ENCODE results near the gene IGFBP5.

IGFBP5 gene

DNA sequence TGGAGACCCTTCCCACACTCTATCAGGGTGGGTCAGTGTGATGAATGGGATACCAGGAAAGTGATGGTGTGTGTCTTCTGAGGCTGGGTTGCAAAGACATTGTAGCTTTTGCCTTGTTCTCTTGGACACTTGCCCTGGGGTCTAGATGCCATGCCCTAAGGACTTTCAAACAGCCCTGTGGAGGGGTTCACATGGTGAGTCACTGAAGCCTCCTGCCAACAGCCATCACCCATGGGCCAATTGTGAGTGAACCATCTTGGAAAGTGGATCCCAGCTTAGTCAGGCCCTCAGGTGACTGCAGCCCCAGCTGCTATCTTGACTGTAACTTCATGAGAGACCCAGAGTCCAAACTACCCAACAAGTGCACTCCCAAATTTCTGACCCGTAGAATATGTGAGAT, 25.8 kb upstream of the IGFBP5 start:
- Histone ChIP-seq H4K20me1 (ENCODE audit: low read depth, low read length) (no peaks in the 10 kb centered on the region), H3K9me2 (replicated peaks; ENCODE audit: insufficient read depth, low read length) (no peaks in the 10 kb centered on the region), H3K27me3 (ENCODE audit: low read length) (no peaks in the 10 kb centered on the region), H3K4me2 (ENCODE audit: low read depth, low read length, poor library complexity, severe bottlenecking) (no peak overlapping the region), H2AFZ (ENCODE audit: low read depth, low read length, severe bottlenecking) (no peak overlapping the region), H3K9me3 (ENCODE audit: insufficient read depth, low read length) (no peaks in the 10 kb centered on the region), H3K79me2 (ENCODE audit: insufficient read depth, low read length) (no peaks in the 10 kb centered on the region), H3K9ac (ENCODE audit: low read length) (no peak overlapping the region), H3K4me3 (ENCODE audit: insufficient read depth, low read length, poor library complexity, severe bottlenecking) (no peak overlapping the region), H3K27ac (ENCODE audit: low read depth, low read length) (no peak overlapping the region), H3F3A (ENCODE audit: insufficient read depth) (no peaks in the 10 kb centered on the region), H3K36me3 (ENCODE audit: low read length) (no peaks in the 10 kb centered on the region)
- TF ChIP-seq CTCF (IDR thresholded peaks at IDR 0.05; ENCODE audit: insufficient read depth, low read length, poor library complexity, severe bottlenecking) (no peak), EZH2phosphoT487 (conservative IDR thresholded peaks at IDR 0.05; ENCODE audit: low read length) (no peak)

GRCh38 chr2:216720722-216721121, 25.4 kb upstream of the IGFBP5 start:
- no peak overlapping the region for H3K4me3 ChIP-seq (ENCODE audit: insufficient read depth, low read length, poor library complexity, severe bottlenecking)
- H2AFZ ChIP-seq (ENCODE audit: low read depth, low read length, severe bottlenecking), result no peak overlapping the region
- no peaks in the 10 kb centered on the region for H3F3A ChIP-seq (ENCODE audit: insufficient read depth)
- H3K4me2 ChIP-seq (ENCODE audit: low read depth, low read length, poor library complexity, severe bottlenecking), result no peak overlapping the region
- TF ChIP-seq EZH2phosphoT487 (conservative IDR thresholded peaks at IDR 0.05; ENCODE audit: low read length) (no peak), CTCF (IDR thresholded peaks at IDR 0.05; ENCODE audit: insufficient read depth, low read length, poor library complexity, severe bottlenecking) (no peak)
- H3K9me3 ChIP-seq (ENCODE audit: insufficient read depth, low read length), result no peaks in the 10 kb centered on the region
- H3K9me2 ChIP-seq (replicated peaks; ENCODE audit: insufficient read depth, low read length), result no peaks in the 10 kb centered on the region
- no peaks in the 10 kb centered on the region for H3K79me2 ChIP-seq (ENCODE audit: insufficient read depth, low read length)
- H3K36me3 ChIP-seq (ENCODE audit: low read length), result no peaks in the 10 kb centered on the region
- H3K9ac ChIP-seq (ENCODE audit: low read length), result no peak overlapping the region
- no peak overlapping the region for H3K27ac ChIP-seq (ENCODE audit: low read depth, low read length)
- H3K27me3 ChIP-seq (ENCODE audit: low read length), result no peaks in the 10 kb centered on the region
- no peaks in the 10 kb centered on the region for H4K20me1 ChIP-seq (ENCODE audit: low read depth, low read length)

DNA sequence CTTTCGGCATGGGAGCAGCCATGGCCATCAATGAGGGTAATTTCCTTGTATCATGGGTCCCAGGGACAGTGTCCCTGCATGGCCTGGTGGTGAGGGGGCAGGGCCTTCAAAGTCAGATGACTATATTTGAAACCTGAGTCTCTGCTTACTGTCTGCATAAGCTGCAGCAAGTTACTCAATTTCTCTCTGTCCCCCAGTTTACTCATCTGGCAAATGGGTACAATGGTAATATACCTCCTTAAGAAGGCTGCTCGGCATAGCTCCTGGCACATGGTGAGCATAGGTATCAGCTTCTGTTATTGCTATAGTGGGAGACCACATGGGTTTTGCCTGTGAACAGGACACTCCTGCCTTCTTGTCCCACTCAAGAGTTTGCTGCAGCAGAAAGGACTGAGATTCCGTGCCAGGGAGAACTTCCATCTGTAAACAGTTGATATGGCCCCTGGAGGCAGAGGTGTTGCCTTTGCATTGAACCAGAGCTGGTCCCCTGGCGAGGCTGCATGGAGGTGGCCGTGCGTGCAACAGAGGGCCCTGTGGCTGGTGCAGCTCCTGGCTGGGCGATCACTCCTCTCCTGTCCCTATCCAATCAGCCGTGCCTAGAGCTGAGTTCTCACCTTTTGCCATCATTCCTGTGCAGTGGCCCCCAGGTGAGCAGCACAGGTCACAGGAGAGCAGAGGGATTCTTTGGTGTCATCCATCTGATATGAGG, 22.7 kb upstream of the IGFBP5 start:
- no peaks in the 10 kb centered on the region for H3K79me2 ChIP-seq (ENCODE audit: insufficient read depth, low read length)
- H3K9ac ChIP-seq (ENCODE audit: low read length), result no peak overlapping the region
- H3K36me3 ChIP-seq (ENCODE audit: low read length), result no peaks in the 10 kb centered on the region
- no peaks in the 10 kb centered on the region for H3K9me2 ChIP-seq (replicated peaks; ENCODE audit: insufficient read depth, low read length)
- no peaks in the 10 kb centered on the region for H4K20me1 ChIP-seq (ENCODE audit: low read depth, low read length)
- H3F3A ChIP-seq (ENCODE audit: insufficient read depth), result no peaks in the 10 kb centered on the region
- no peaks in the 10 kb centered on the region for H3K9me3 ChIP-seq (ENCODE audit: insufficient read depth, low read length)
- no peak overlapping the region for H3K27ac ChIP-seq (ENCODE audit: low read depth, low read length)
- H2AFZ ChIP-seq (ENCODE audit: low read depth, low read length, severe bottlenecking), result no peak overlapping the region
- TF ChIP-seq EZH2phosphoT487 (conservative IDR thresholded peaks at IDR 0.05; ENCODE audit: low read length) (no peak), CTCF (IDR thresholded peaks at IDR 0.05; ENCODE audit: insufficient read depth, low read length, poor library complexity, severe bottlenecking) (no peak)
- H3K4me3 ChIP-seq (ENCODE audit: insufficient read depth, low read length, poor library complexity, severe bottlenecking), result no peak overlapping the region
- H3K4me2 ChIP-seq (ENCODE audit: low read depth, low read length, poor library complexity, severe bottlenecking), result no peak overlapping the region
- no peaks in the 10 kb centered on the region for H3K27me3 ChIP-seq (ENCODE audit: low read length)
